ENCODE data around the gene CLTRN. TPM values are rescaled to one million over a fixed set of nuclear protein-coding genes. Genes with fewer than 3 reads are reported as not detected.

Gene CLTRN
- total and polyA plus RNA-seq, 2 of the 8 experiments (the other 6 are each of a cell fraction or from before 2014, with no cell fraction given), result 1.2 to 1.3 TPM

DNA sequence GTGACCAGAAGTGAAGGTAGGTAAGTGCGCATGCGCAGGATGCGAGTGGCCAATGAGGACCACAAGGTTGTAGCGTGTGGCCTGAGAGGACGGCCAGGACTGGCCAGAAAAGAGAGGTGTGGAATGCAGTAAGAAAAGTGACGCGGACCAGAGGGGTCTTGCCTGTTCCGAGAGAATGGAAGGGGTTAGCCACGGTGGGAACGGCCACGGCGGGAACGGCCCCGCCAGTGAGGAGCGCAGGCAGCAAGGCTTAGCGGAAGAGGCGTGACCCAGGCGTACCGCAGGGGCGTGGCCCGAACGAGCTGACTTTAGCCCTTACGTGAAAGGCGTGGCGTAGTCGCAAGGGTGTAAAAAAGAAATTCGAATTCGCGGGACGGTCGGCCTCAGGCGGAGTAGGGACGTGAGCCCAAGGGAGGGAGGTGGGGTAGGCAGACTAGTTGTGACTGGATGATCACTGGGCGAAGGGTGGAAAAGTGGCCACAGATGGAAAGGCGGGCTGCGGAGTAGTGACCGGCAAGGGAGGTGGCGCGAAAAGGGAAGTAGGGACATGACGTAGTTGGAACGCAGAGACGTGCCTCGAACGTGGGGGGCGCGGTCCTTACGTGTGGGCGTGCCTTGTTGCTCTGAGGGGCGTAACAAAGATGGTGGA lies 10.4 kb upstream of the CLTRN start (continued):
- TF ChIP-seq, protein P1, sequence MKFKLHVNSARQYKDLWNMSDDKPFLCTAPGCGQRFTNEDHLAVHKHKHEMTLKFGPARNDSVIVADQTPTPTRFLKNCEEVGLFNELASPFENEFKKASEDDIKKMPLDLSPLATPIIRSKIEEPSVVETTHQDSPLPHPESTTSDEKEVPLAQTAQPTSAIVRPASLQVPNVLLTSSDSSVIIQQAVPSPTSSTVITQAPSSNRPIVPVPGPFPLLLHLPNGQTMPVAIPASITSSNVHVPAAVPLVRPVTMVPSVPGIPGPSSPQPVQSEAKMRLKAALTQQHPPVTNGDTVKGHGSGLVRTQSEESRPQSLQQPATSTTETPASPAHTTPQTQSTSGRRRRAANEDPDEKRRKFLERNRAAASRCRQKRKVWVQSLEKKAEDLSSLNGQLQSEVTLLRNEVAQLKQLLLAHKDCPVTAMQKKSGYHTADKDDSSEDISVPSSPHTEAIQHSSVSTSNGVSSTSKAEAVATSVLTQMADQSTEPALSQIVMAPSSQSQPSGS (IDR thresholded peaks at IDR 0.05; ENCODE audit: low read length), result peak; percentile 65; the same call in 1 of the 2 replicates
- no peak for TF ChIP-seq NANOG (IDR thresholded peaks at IDR 0.05; ENCODE audit: insufficient read depth, low read depth, low read length, poor library complexity, severe bottlenecking)
- TF ChIP-seq EZH2 (IDR thresholded peaks at IDR 0.05; ENCODE audit: low read depth, low read length, severe bottlenecking), result no peak
- TF ChIP-seq SIX5 (IDR thresholded peaks at IDR 0.05; ENCODE audit: low read depth, low read length), result no peak
- TF ChIP-seq, protein P2, sequence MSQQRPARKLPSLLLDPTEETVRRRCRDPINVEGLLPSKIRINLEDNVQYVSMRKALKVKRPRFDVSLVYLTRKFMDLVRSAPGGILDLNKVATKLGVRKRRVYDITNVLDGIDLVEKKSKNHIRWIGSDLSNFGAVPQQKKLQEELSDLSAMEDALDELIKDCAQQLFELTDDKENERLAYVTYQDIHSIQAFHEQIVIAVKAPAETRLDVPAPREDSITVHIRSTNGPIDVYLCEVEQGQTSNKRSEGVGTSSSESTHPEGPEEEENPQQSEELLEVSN (IDR thresholded peaks at IDR 0.05), result peak; percentile 16; the same call in 1 of the 2 replicates
- TF ChIP-seq RNF2 (IDR thresholded peaks at IDR 0.05; ENCODE audit: borderline replicate concordance, low read depth, low read length, missing control alignments, poor library complexity, severe bottlenecking), result no peak
- TF ChIP-seq PHF8 (conservative IDR thresholded peaks at IDR 0.05; ENCODE audit: low read depth, low read length), result peak; percentile 41; the same call in 1 of the 2 replicates
- no peak for TF ChIP-seq EP300 (IDR thresholded peaks at IDR 0.05; ENCODE audit: borderline replicate concordance in 1 of 2, low read depth in 2 of 2, low read length in 2 of 2)
- 0 out of 2 replicates have a peak, but pooled peaks have one; percentile 21 for TF ChIP-seq SP4 (IDR thresholded peaks at IDR 0.05; ENCODE audit: low read length)
- peak; percentile 21 for TF ChIP-seq TBP (IDR thresholded peaks at IDR 0.05; ENCODE audit: low read depth, low read length)
- TF ChIP-seq KDM4A (IDR thresholded peaks at IDR 0.05; ENCODE audit: low read depth, low read length, severe bottlenecking), result peak; percentile 43
- TF ChIP-seq EGR1 (IDR thresholded peaks at IDR 0.05; ENCODE audit: borderline replicate concordance, low read depth, low read length), result no peak
- TF ChIP-seq TAF1 (IDR thresholded peaks at IDR 0.05; ENCODE audit: low read depth, low read length), result 0 out of 2 replicates have a peak, but pooled peaks have one; percentile 37
- no peak for TF ChIP-seq CTBP2 (IDR thresholded peaks at IDR 0.05; ENCODE audit: borderline replicate concordance, insufficient read depth, insufficient read length, low read length)
- TF ChIP-seq HDAC6 (IDR thresholded peaks at IDR 0.05; ENCODE audit: low read depth, low read length), result no peak
- TF ChIP-seq POLR2A (IDR thresholded peaks at IDR 0.05; ENCODE audit: control extremely low read depth in 1 of 2, low read depth in 2 of 2, low read length in 2 of 2), result peak; percentile 1 to 63
- TF ChIP-seq SP1 (IDR thresholded peaks at IDR 0.05; ENCODE audit: low read depth, low read length), result no peak
- TF ChIP-seq POLR2AphosphoS5 (IDR thresholded peaks at IDR 0.05; ENCODE audit: low read depth, low read length), result peak; percentile 59
- TF ChIP-seq POU5F1 (IDR thresholded peaks at IDR 0.05; ENCODE audit: low read depth, low read length), result no peak
